ENCODE measurements around the gene TSPAN9.

The TSPAN9 gene

GRCh38 chr12:3076730-3077571 is at the start of gene TSPAN9:
TSPAN9 (plus strand) TSS chr12:3077379; CDS start chr12:3201194, 123,815 bp downstream.
- peak; percentile 73 for DNase-seq

GRCh38 chr12:3028108-3028507 is 49.1 kb upstream of the TSPAN9 start:
- no peak for DNase-seq

GRCh38 chr12:3030821-3031429 is 46.3 kb upstream of the TSPAN9 start:
- DNase-seq, result no peak

GRCh38 chr12:3032161-3032560 is 45.0 kb upstream of the TSPAN9 start:
- DNase-seq, result no peak

- DNase-seq, result no peak
These were observed 44.2 kb upstream of the TSPAN9 start for GRCh38 chr12:3032770-3033538.

GRCh38 chr12:3033539-3033867 is 43.7 kb upstream of the TSPAN9 start:
- no peak for DNase-seq

GRCh38 chr12:3034067-3034750 is 43.0 kb upstream of the TSPAN9 start:
- no peak for DNase-seq

- DNase-seq, result no peak
These were observed 42.0 kb upstream of the TSPAN9 start for GRCh38 chr12:3035171-3035570.

GRCh38 chr12:3035815-3036702 is 41.1 kb upstream of the TSPAN9 start:
- DNase-seq, result no peak

GRCh38 chr12:3036901-3037600 is 40.1 kb upstream of the TSPAN9 start:
- DNase-seq, result no peak

- no peak for DNase-seq
These were observed 39.0 kb upstream of the TSPAN9 start for GRCh38 chr12:3038166-3038565.

- no peak for DNase-seq
These were observed 38.2 kb upstream of the TSPAN9 start for GRCh38 chr12:3038926-3039510.

- DNase-seq, result no peak
These were observed 37.0 kb upstream of the TSPAN9 start for GRCh38 chr12:3040026-3040656.

- no peak for DNase-seq
These were observed 36.3 kb upstream of the TSPAN9 start for GRCh38 chr12:3040663-3041544.

GRCh38 chr12:3041558-3042164 is 35.5 kb upstream of the TSPAN9 start:
- peak; percentile 53 for DNase-seq

- no peak for DNase-seq
These were observed 34.8 kb upstream of the TSPAN9 start for GRCh38 chr12:3042394-3042793.

GRCh38 chr12:3042826-3043225 is 34.4 kb upstream of the TSPAN9 start:
- DNase-seq, result no peak

GRCh38 chr12:3043406-3043805 is 33.8 kb upstream of the TSPAN9 start:
- DNase-seq, result no peak

GRCh38 chr12:3044141-3044630 is 33.0 kb upstream of the TSPAN9 start:
- DNase-seq, result no peak

Data from activated CD4-positive, CD25-positive, alpha-beta regulatory T cell treated with anti-CD3 and anti-CD28 coated beads, Interleukin-2, amount 50 U/mL, for 72 hours (primary cell).